Ishikawa (cell line): Measurements from ENCODE around the gene AP3B1.

Experiments used
- CEBPB ChIP-seq: IDR thresholded peaks from 2 replicates; pipeline ENCODE4 v1.6.1; 2012
- EGR1 ChIP-seq: IDR thresholded peaks from 2 replicates; pipeline ENCODE4 v1.6.1; 2012
- EP300 ChIP-seq: IDR thresholded peaks from 2 replicates; pipeline ENCODE4 v1.6.1; 2012; ENCODE audit warnings: borderline replicate concordance
- FOXM1 ChIP-seq: IDR thresholded peaks from 2 replicates; pipeline ENCODE4 v1.6.1; 2012; ENCODE audit warnings: low read depth, borderline replicate concordance
- MAX ChIP-seq: IDR thresholded peaks from 2 replicates; pipeline ENCODE4 v1.6.1; 2012
- NFIC ChIP-seq: IDR thresholded peaks from 2 replicates; pipeline ENCODE4 v1.6.1; 2012
- TAF1 ChIP-seq: IDR thresholded peaks from 2 replicates; pipeline ENCODE4 v1.6.1; 2012; ENCODE audit warnings: low read depth, mild to moderate bottlenecking
- TF ChIP-seq, protein P1 (sequence below): IDR thresholded peaks from 2 replicates; pipeline ENCODE4 v1.6.1; 2012; ENCODE audit warnings: low read depth, mild to moderate bottlenecking

GRCh38 chr5:78005021-78005785 is 289.3 kb downstream of the AP3B1 start:
- no peak for TF ChIP-seq EGR1
- TF ChIP-seq TAF1, result no peak
- TF ChIP-seq, protein P1, sequence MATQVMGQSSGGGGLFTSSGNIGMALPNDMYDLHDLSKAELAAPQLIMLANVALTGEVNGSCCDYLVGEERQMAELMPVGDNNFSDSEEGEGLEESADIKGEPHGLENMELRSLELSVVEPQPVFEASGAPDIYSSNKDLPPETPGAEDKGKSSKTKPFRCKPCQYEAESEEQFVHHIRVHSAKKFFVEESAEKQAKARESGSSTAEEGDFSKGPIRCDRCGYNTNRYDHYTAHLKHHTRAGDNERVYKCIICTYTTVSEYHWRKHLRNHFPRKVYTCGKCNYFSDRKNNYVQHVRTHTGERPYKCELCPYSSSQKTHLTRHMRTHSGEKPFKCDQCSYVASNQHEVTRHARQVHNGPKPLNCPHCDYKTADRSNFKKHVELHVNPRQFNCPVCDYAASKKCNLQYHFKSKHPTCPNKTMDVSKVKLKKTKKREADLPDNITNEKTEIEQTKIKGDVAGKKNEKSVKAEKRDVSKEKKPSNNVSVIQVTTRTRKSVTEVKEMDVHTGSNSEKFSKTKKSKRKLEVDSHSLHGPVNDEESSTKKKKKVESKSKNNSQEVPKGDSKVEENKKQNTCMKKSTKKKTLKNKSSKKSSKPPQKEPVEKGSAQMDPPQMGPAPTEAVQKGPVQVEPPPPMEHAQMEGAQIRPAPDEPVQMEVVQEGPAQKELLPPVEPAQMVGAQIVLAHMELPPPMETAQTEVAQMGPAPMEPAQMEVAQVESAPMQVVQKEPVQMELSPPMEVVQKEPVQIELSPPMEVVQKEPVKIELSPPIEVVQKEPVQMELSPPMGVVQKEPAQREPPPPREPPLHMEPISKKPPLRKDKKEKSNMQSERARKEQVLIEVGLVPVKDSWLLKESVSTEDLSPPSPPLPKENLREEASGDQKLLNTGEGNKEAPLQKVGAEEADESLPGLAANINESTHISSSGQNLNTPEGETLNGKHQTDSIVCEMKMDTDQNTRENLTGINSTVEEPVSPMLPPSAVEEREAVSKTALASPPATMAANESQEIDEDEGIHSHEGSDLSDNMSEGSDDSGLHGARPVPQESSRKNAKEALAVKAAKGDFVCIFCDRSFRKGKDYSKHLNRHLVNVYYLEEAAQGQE, result no peak
- no peak for TF ChIP-seq MAX
- no peak for TF ChIP-seq FOXM1
- TF ChIP-seq NFIC, result no peak
- no peak for TF ChIP-seq CEBPB
- TF ChIP-seq EP300, result no peak
